ENCODE data around the gene DYNC2LI1.

Gene DYNC2LI1

DNA sequence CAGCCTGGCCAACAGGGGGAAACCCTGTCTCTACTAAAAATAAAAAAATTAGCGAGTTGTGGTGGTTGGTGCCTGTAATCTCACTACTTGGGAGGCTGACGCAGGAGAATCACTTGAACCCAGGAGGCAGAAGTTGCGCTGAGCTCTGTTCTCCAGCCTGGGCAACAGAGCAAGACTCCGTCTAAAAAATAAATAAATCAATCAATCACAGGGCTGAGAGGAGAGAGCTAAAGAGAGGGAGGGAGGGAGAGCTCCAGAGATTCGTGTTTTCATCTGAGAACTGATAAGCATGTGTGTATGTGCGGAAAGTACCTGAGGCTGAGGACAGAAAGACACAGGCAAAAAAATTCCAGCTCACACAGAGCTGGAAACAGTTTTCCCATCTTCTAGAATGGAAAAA, 37.2 kb upstream of the DYNC2LI1 start:
- CTCF ChIA-PET = interaction anchor here (0.6 kb wide), 1 partner anchor 877 kb away, joined by 3 read pairs; no protein-coding TSS in a partner anchor
- Histone ChIP-seq H3K27ac (ENCODE audit: extremely low read depth, low read depth, low read length) (no peak overlapping the region), H3K9me3 (ENCODE audit: control insufficient read depth, insufficient read depth, low read depth, low read length) (no peaks in the 10 kb centered on the region), H3K36me3 (ENCODE audit: control insufficient read depth in 2 of 2, insufficient read depth in 1 of 2, low read length in 2 of 2) (no peaks in the 10 kb centered on the region; a peak in 1 of 3 replicates), H3K4me1 (ENCODE audit: control insufficient read depth, insufficient read depth, low read length) (no peaks in the 10 kb centered on the region), H3K4me3 (ENCODE audit: low read depth, low read length) (no peak overlapping the region)
- POLR2A ChIA-PET = no interaction called here
- TF ChIP-seq ZNF335 (tag by site-specific recombination; conservative IDR thresholded peaks at IDR 0.05) (no peak), ZNF354C (tag by site-specific recombination; IDR thresholded peaks at IDR 0.05; ENCODE audit: borderline replicate concordance, low read depth) (no peak), HOXA7 (CRISPR knock-in tag; IDR thresholded peaks at IDR 0.05; ENCODE audit: borderline replicate concordance) (no peak), EGR2 (tag by site-specific recombination; IDR thresholded peaks at IDR 0.05; ENCODE audit: low read depth) (no peak), MZF1 (tag by site-specific recombination; IDR thresholded peaks at IDR 0.05; ENCODE audit: borderline replicate concordance) (no peak), ZNF10 (tag by site-specific recombination; IDR thresholded peaks at IDR 0.05) (no peak), ZNF624 (tag by site-specific recombination; IDR thresholded peaks at IDR 0.05) (no peak), ZFP3 (tag by site-specific recombination; IDR thresholded peaks at IDR 0.05; ENCODE audit: low read depth) (no peak), ZNF510 (tag by site-specific recombination; IDR thresholded peaks at IDR 0.05; ENCODE audit: insufficient replicate concordance) (no peak), SCRT2 (tag by site-specific recombination; IDR thresholded peaks at IDR 0.05) (no peak), ZNF311 (tag by site-specific recombination; IDR thresholded peaks at IDR 0.05; ENCODE audit: borderline replicate concordance) (no peak), MEIS1 (CRISPR knock-in tag; IDR thresholded peaks at IDR 0.05; ENCODE audit: borderline replicate concordance) (no peak), ZNF140 (tag by site-specific recombination; IDR thresholded peaks at IDR 0.05) (no peak)
- TF ChIP-seq, protein P1, sequence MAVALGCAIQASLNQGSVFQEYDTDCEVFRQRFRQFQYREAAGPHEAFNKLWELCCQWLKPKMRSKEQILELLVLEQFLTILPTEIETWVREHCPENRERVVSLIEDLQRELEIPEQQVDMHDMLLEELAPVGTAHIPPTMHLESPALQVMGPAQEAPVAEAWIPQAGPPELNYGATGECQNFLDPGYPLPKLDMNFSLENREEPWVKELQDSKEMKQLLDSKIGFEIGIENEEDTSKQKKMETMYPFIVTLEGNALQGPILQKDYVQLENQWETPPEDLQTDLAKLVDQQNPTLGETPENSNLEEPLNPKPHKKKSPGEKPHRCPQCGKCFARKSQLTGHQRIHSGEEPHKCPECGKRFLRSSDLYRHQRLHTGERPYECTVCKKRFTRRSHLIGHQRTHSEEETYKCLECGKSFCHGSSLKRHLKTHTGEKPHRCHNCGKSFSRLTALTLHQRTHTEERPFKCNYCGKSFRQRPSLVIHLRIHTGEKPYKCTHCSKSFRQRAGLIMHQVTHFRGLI (tag by site-specific recombination; IDR thresholded peaks at IDR 0.05) = no peak
- TF ChIP-seq, protein P2, sequence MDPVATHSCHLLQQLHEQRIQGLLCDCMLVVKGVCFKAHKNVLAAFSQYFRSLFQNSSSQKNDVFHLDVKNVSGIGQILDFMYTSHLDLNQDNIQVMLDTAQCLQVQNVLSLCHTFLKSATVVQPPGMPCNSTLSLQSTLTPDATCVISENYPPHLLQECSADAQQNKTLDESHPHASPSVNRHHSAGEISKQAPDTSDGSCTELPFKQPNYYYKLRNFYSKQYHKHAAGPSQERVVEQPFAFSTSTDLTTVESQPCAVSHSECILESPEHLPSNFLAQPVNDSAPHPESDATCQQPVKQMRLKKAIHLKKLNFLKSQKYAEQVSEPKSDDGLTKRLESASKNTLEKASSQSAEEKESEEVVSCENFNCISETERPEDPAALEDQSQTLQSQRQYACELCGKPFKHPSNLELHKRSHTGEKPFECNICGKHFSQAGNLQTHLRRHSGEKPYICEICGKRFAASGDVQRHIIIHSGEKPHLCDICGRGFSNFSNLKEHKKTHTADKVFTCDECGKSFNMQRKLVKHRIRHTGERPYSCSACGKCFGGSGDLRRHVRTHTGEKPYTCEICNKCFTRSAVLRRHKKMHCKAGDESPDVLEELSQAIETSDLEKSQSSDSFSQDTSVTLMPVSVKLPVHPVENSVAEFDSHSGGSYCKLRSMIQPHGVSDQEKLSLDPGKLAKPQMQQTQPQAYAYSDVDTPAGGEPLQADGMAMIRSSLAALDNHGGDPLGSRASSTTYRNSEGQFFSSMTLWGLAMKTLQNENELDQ (tag by site-specific recombination; IDR thresholded peaks at IDR 0.05; ENCODE audit: low read depth) = no peak
- TF ChIP-seq, protein P3, sequence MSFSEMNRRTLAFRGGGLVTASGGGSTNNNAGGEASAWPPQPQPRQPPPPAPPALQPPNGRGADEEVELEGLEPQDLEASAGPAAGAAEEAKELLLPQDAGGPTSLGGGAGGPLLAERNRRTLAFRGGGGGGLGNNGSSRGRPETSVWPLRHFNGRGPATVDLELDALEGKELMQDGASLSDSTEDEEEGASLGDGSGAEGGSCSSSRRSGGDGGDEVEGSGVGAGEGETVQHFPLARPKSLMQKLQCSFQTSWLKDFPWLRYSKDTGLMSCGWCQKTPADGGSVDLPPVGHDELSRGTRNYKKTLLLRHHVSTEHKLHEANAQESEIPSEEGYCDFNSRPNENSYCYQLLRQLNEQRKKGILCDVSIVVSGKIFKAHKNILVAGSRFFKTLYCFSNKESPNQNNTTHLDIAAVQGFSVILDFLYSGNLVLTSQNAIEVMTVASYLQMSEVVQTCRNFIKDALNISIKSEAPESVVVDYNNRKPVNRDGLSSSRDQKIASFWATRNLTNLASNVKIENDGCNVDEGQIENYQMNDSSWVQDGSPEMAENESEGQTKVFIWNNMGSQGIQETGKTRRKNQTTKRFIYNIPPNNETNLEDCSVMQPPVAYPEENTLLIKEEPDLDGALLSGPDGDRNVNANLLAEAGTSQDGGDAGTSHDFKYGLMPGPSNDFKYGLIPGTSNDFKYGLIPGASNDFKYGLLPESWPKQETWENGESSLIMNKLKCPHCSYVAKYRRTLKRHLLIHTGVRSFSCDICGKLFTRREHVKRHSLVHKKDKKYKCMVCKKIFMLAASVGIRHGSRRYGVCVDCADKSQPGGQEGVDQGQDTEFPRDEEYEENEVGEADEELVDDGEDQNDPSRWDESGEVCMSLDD (tag by site-specific recombination; IDR thresholded peaks at IDR 0.05) = no peak
- TF ChIP-seq, protein P4, sequence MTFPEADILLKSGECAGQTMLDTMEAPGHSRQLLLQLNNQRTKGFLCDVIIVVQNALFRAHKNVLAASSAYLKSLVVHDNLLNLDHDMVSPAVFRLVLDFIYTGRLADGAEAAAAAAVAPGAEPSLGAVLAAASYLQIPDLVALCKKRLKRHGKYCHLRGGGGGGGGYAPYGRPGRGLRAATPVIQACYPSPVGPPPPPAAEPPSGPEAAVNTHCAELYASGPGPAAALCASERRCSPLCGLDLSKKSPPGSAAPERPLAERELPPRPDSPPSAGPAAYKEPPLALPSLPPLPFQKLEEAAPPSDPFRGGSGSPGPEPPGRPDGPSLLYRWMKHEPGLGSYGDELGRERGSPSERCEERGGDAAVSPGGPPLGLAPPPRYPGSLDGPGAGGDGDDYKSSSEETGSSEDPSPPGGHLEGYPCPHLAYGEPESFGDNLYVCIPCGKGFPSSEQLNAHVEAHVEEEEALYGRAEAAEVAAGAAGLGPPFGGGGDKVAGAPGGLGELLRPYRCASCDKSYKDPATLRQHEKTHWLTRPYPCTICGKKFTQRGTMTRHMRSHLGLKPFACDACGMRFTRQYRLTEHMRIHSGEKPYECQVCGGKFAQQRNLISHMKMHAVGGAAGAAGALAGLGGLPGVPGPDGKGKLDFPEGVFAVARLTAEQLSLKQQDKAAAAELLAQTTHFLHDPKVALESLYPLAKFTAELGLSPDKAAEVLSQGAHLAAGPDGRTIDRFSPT (tag by site-specific recombination; IDR thresholded peaks at IDR 0.05) = no peak
- TF ChIP-seq, protein P5, sequence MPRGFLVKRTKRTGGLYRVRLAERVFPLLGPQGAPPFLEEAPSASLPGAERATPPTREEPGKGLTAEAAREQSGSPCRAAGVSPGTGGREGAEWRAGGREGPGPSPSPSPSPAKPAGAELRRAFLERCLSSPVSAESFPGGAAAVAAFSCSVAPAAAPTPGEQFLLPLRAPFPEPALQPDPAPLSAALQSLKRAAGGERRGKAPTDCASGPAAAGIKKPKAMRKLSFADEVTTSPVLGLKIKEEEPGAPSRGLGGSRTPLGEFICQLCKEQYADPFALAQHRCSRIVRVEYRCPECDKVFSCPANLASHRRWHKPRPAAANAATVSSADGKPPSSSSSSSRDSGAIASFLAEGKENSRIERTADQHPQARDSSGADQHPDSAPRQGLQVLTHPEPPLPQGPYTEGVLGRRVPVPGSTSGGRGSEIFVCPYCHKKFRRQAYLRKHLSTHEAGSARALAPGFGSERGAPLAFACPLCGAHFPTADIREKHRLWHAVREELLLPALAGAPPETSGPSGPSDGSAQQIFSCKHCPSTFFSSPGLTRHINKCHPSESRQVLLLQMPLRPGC (tag by site-specific recombination; IDR thresholded peaks at IDR 0.05) = no peak

All from HEK293 (cell line).